ENCODE data around the gene SESN3.

The SESN3 gene

GRCh38 chr11:95182397-95182796, 48.6 kb downstream of the SESN3 start:
- no peaks in the 10 kb centered on the region for H3K79me2 ChIP-seq (ENCODE audit: low read length)
- no peaks in the 10 kb centered on the region for H3K4me1 ChIP-seq (ENCODE audit: low read length)

GRCh38 chr11:95175818-95176380, 55.1 kb downstream of the SESN3 start:
- H3K4me1 ChIP-seq (ENCODE audit: low read length): no peaks in the 10 kb centered on the region
- H3K36me3 ChIP-seq (replicated peaks; ENCODE audit: insufficient read depth, low read length): no peaks in the 10 kb centered on the region
- H3K4me3 ChIP-seq (ENCODE audit: low read length): no peak overlapping the region
- DNase-seq: no peak
- no peaks in the 10 kb centered on the region for H3K9me3 ChIP-seq (replicated peaks; ENCODE audit: insufficient read depth, low read length)
- no peaks in the 10 kb centered on the region for H3K79me2 ChIP-seq (ENCODE audit: low read length)
- H3K27ac ChIP-seq (ENCODE audit: low read length): no peak overlapping the region
- no peak overlapping the region for H3K4me2 ChIP-seq (ENCODE audit: low read depth, low read length)
- H3K9ac ChIP-seq (ENCODE audit: low read length): no peak overlapping the region
- H4K20me1 ChIP-seq (ENCODE audit: insufficient read depth, low read length): no peaks in the 10 kb centered on the region
- TF ChIP-seq EZH2phosphoT487 (IDR thresholded peaks at IDR 0.05; ENCODE audit: low read length) (no peak), EZH2 (optimal IDR thresholded peaks at IDR 0.05; ENCODE audit: low read depth, low read length) (no peak), CTCF (IDR thresholded peaks at IDR 0.05; ENCODE audit: low read length) (no peak)
- H3F3A ChIP-seq (ENCODE audit: insufficient read depth, low read length): no peaks in the 10 kb centered on the region
- no peaks in the 10 kb centered on the region for H3K27me3 ChIP-seq (replicated peaks; ENCODE audit: insufficient read depth, low read length)
- H3K9me2 ChIP-seq (replicated peaks; ENCODE audit: insufficient read depth, low read length): no peaks in the 10 kb centered on the region
- H2AFZ ChIP-seq (ENCODE audit: low read length): no peak overlapping the region

More at GRCh38 chr11:95182397-95182796, 48.6 kb downstream of the SESN3 start:
- no peak overlapping the region for H3K4me2 ChIP-seq (ENCODE audit: low read depth, low read length)
- H3K9me2 ChIP-seq (replicated peaks; ENCODE audit: insufficient read depth, low read length): no peaks in the 10 kb centered on the region
- no peak overlapping the region for H3K27ac ChIP-seq (ENCODE audit: low read length)
- H3F3A ChIP-seq (ENCODE audit: insufficient read depth, low read length): no peaks in the 10 kb centered on the region
- no peak overlapping the region for H3K9ac ChIP-seq (ENCODE audit: low read length)
- no peaks in the 10 kb centered on the region for H3K36me3 ChIP-seq (replicated peaks; ENCODE audit: insufficient read depth, low read length)
- no peaks in the 10 kb centered on the region for H3K27me3 ChIP-seq (replicated peaks; ENCODE audit: insufficient read depth, low read length)
- H2AFZ ChIP-seq (ENCODE audit: low read length): no peak overlapping the region
- H3K9me3 ChIP-seq (replicated peaks; ENCODE audit: insufficient read depth, low read length): no peaks in the 10 kb centered on the region
- no peaks in the 10 kb centered on the region for H4K20me1 ChIP-seq (ENCODE audit: insufficient read depth, low read length)
- no peak overlapping the region for H3K4me3 ChIP-seq (ENCODE audit: low read length)
- TF ChIP-seq EZH2phosphoT487 (IDR thresholded peaks at IDR 0.05; ENCODE audit: low read length): no peak
- TF ChIP-seq CTCF (IDR thresholded peaks at IDR 0.05; ENCODE audit: low read length): no peak
- no peak for TF ChIP-seq EZH2 (optimal IDR thresholded peaks at IDR 0.05; ENCODE audit: low read depth, low read length)
- no peak for DNase-seq

GRCh38 chr11:95170294-95170693, 60.7 kb downstream of the SESN3 start:
- Histone ChIP-seq H3K9me2 (replicated peaks; ENCODE audit: insufficient read depth, low read length) (no peaks in the 10 kb centered on the region), H3K4me1 (ENCODE audit: low read length) (no peaks in the 10 kb centered on the region), H2AFZ (ENCODE audit: low read length) (no peak overlapping the region), H3K4me2 (ENCODE audit: low read depth, low read length) (no peak overlapping the region), H3K79me2 (ENCODE audit: low read length) (no peaks in the 10 kb centered on the region), H3K4me3 (ENCODE audit: low read length) (no peak overlapping the region), H3K27ac (ENCODE audit: low read length) (no peak overlapping the region), H3F3A (ENCODE audit: insufficient read depth, low read length) (no peaks in the 10 kb centered on the region), H3K9me3 (replicated peaks; ENCODE audit: insufficient read depth, low read length) (no peaks in the 10 kb centered on the region), H4K20me1 (ENCODE audit: insufficient read depth, low read length) (no peaks in the 10 kb centered on the region), H3K36me3 (replicated peaks; ENCODE audit: insufficient read depth, low read length) (no peaks in the 10 kb centered on the region), H3K9ac (ENCODE audit: low read length) (no peak overlapping the region), H3K27me3 (replicated peaks; ENCODE audit: insufficient read depth, low read length) (no peaks in the 10 kb centered on the region)
- no peak for DNase-seq
- TF ChIP-seq EZH2phosphoT487 (IDR thresholded peaks at IDR 0.05; ENCODE audit: low read length): no peak
- no peak for TF ChIP-seq CTCF (IDR thresholded peaks at IDR 0.05; ENCODE audit: low read length)
- no peak for TF ChIP-seq EZH2 (optimal IDR thresholded peaks at IDR 0.05; ENCODE audit: low read depth, low read length)

Measured in MM.1S (cell line).